ENCODE data around the gene CFAP61. TPM values are rescaled to one million over a fixed set of nuclear protein-coding genes. Genes with fewer than 3 reads are reported as not detected.

Gene CFAP61
- total and polyA plus RNA-seq, 11 donors = 12.1 to 102 (median 41.8) TPM

DNA sequence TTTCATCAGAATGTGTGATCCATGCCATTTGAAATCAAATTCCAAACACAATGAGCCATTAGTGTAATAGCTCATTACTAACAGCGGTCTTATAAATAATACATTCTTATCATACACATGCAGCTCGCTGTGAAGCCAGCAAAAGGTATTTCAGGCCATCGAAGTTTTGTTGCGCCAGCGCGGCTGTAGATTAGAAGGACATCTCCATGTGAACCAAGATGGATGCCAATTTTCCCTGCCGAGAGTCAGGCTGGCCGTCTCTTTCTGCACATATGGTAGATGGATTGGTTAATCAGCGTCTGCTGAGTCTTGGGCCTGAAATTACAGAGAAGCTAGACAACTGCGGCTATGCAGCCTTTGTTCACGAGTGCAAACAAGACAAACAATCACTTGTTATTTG, 44.1 kb downstream of the CFAP61 start:
- Histone ChIP-seq H3K27me3 (peaks cover 0 to 9% (median 0%) of the 10 kb centered on the region in 9 donors), H3K4me1 (peaks cover 0 to 6% (median 0%) of the 10 kb centered on the region in 12 donors), H3K9me3 (no peaks in the 10 kb centered on the region), H3K4me3 (no peak overlapping the region), H3K27ac (peak overlapping the region in 6 of 12 donors; percentile 17 to 60 (median 44)), H3K36me3 (peaks cover 0 to 17% (median 0%) of the 10 kb centered on the region in 9 donors)
- WGBS, 4 donors = 65 to 85% (median 77%) methylated on average over 11 of the region's 11 CpGs
- TF ChIP-seq, protein P1, sequence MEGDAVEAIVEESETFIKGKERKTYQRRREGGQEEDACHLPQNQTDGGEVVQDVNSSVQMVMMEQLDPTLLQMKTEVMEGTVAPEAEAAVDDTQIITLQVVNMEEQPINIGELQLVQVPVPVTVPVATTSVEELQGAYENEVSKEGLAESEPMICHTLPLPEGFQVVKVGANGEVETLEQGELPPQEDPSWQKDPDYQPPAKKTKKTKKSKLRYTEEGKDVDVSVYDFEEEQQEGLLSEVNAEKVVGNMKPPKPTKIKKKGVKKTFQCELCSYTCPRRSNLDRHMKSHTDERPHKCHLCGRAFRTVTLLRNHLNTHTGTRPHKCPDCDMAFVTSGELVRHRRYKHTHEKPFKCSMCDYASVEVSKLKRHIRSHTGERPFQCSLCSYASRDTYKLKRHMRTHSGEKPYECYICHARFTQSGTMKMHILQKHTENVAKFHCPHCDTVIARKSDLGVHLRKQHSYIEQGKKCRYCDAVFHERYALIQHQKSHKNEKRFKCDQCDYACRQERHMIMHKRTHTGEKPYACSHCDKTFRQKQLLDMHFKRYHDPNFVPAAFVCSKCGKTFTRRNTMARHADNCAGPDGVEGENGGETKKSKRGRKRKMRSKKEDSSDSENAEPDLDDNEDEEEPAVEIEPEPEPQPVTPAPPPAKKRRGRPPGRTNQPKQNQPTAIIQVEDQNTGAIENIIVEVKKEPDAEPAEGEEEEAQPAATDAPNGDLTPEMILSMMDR (IDR thresholded peaks at IDR 0.05) = no peak
- TF ChIP-seq POLR2A (IDR thresholded peaks at IDR 0.05) = no peak
- DNase-seq (peak in 3 of 5 donors; percentile 27 to 32 (median 29)), ATAC-seq (peak; percentile 18 to 67 (median 44))
- intact Hi-C loops (cut with DNase I) = no loop called here

DNA sequence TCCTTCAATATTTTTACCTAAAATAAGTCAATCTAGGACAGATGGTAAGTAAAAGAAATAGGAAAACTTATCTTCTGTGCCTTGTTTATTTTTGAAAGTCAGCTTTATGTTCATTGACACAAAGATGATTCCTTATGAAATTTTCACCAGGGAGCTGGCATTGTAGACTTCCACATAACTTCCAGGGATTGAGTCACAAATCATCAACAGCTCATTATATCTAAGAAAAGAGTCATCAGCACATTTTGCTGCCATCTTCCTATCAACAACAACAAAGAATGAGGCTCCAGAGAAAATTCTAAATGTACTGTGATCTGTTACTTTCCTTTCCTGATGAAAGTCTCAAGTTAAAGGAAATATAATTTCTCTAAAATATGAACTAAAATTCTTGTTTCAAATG, 48.5 kb downstream of the CFAP61 start:
- Histone ChIP-seq H3K36me3 (peaks cover 0 to 5% (median 0%) of the 10 kb centered on the region in 9 donors), H3K4me1 (peaks cover 0 to 16% (median 2%) of the 10 kb centered on the region in 12 donors), H3K27me3 (peaks cover 0 to 5% (median 0%) of the 10 kb centered on the region in 9 donors), H3K4me3 (no peak overlapping the region), H3K9me3 (no peaks in the 10 kb centered on the region), H3K27ac (no peak overlapping the region)
- intact Hi-C loops (cut with DNase I) = loop anchor here in 1 of 10 donors (5.0 kb wide), 1 partner anchor 51 kb away; no protein-coding TSS in a partner anchor
- no peak for TF ChIP-seq POLR2A (IDR thresholded peaks at IDR 0.05)
- TF ChIP-seq, protein P1 (IDR thresholded peaks at IDR 0.05) = no peak
- no peak for ATAC-seq
- no peak for DNase-seq

DNA sequence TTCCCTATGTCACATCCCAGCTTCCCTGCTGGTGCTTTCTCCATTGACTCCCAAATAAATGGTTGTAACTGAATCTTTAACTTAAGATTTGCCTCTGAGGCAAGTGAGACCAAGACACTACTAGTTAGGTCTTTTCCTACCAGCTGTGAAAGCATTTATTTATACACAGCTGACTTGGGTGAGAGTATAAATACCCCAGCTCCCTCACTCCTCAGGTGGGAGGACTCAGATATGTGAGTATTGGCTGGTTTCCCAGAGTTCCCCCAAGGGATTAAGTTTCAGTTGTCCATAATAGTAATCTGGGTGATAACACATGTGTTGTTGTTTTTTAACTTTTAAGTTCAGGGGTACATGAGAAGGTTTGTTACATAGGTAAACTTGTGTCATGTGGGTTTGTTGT, 49.8 kb downstream of the CFAP61 start:
- Histone ChIP-seq H3K4me3 (no peak overlapping the region), H3K4me1 (peaks cover 0 to 13% (median 2%) of the 10 kb centered on the region in 12 donors), H3K36me3 (peaks cover 0 to 5% (median 0%) of the 10 kb centered on the region in 9 donors), H3K27me3 (peaks cover 0 to 5% (median 0%) of the 10 kb centered on the region in 9 donors), H3K27ac (peak overlapping the region in 9 of 12 donors; percentile 3 to 90 (median 64)), H3K9me3 (no peaks in the 10 kb centered on the region)
- intact Hi-C loops (cut with DNase I) = loop anchor here in 1 of 10 donors (5.0 kb wide), 1 partner anchor 50 kb away; no protein-coding TSS in a partner anchor
- DNase-seq (no peak), ATAC-seq (no peak)
- TF ChIP-seq POLR2A (IDR thresholded peaks at IDR 0.05) = no peak

DNA sequence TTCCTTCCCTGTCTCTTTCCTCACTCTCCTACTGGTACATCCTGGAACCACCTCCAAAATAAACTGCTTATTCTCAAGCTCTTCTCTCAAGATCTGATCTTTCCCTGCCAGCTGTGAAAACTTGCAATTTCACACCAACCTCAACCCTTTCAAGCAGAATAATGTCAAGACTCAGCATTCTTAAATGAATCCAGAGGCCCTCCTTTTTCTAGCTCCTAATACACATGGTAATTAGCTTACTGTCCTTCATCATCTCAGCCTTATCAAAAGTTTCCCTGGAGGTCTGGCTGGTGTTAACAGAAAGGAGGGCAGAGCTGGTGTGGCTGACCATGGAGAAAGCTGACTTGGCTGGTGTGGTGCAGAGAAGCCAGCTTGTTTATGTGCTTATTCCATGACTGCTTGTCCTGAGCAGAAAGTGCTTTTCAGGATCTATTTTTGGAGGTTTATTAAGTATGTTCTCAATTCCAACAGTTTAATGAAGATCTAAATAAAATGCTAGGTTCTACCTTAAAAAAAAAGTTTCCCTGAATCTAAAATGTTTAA, 50.5 kb downstream of the CFAP61 start:
- H3K4me3 ChIP-seq = no peak overlapping the region
- H3K27me3 ChIP-seq = no peaks in the 10 kb centered on the region
- ATAC-seq = peak; percentile 79 to 92 (median 86)
- TF ChIP-seq POLR2A (IDR thresholded peaks at IDR 0.05) = no peak
- TF ChIP-seq, protein P1 (IDR thresholded peaks at IDR 0.05) = no peak
- H3K27ac ChIP-seq = peak overlapping the region in 10 of 12 donors; percentile 27 to 90 (median 60)
- H3K36me3 ChIP-seq = peaks cover 0 to 7% (median 0%) of the 10 kb centered on the region in 9 donors
- H3K9me3 ChIP-seq = no peaks in the 10 kb centered on the region
- peak in 1 of 5 donors; percentile 40 for DNase-seq
- H3K4me1 ChIP-seq = peaks cover 0 to 13% (median 2%) of the 10 kb centered on the region in 12 donors
- intact Hi-C loops (cut with DNase I) = loop anchor here in 1 of 10 donors (5.0 kb wide), 1 partner anchor 50 kb away; no protein-coding TSS in a partner anchor

Measured in heart left ventricle (tissue), 16 donors.